Measurements from ENCODE around the gene KDM4E. TPM values are rescaled to one million over a fixed set of nuclear protein-coding genes. Genes with fewer than 3 reads are reported as not detected.
"Not testable (repeated sequence)": the region's sequence is repeated elsewhere in the genome, so short reads cannot be mapped to it uniquely, and the experiment has no call there.

The KDM4E gene
- total RNA-seq, 6 experiments from 2014 or later = not detected

- WGBS (ENCODE audit: insufficient coverage, low coverage, low lambda C conversion rate, missing lambda C conversion rate) = 70% methylated on average over 4 of the region's 12 CpGs
- ATAC-seq = no peak
- DNase-seq = no peak
- Histone ChIP-seq H3K36me3 (no peaks in the 10 kb centered on the region), H3K4me3 (no peak overlapping the region), H3K27ac (no peak overlapping the region), H3K4me1 (no peaks in the 10 kb centered on the region), H3K27me3 (no peaks in the 10 kb centered on the region), H3K9me3 (no peaks in the 10 kb centered on the region)
- no peak for TF ChIP-seq POLR2A (IDR thresholded peaks at IDR 0.05)
- no peak for TF ChIP-seq CTCF (IDR thresholded peaks at IDR 0.05)
- intact Hi-C loops (cut with DNase I) = no loop called here
Measured at GRCh38 chr11:95014184-95014821, 10.8 kb upstream of the KDM4E start.

- Histone ChIP-seq H3K4me1 (no peaks in the 10 kb centered on the region), H3K27ac (no peak overlapping the region), H3K36me3 (no peaks in the 10 kb centered on the region), H3K27me3 (no peaks in the 10 kb centered on the region), H3K4me3 (no peak overlapping the region), H3K9me3 (no peaks in the 10 kb centered on the region)
- intact Hi-C loops (cut with DNase I) = no loop called here
- 64% methylated on average over 2 of the region's 2 CpGs for WGBS (ENCODE audit: insufficient coverage, low coverage, low lambda C conversion rate, missing lambda C conversion rate)
- ATAC-seq (no peak), DNase-seq (no peak)
- TF ChIP-seq CTCF (IDR thresholded peaks at IDR 0.05) (no peak), POLR2A (IDR thresholded peaks at IDR 0.05) (no peak)
Measured at GRCh38 chr11:95016139-95016538, 8.9 kb upstream of the KDM4E start.

GRCh38 chr11:95021468-95021867, 3.6 kb upstream of the KDM4E start:
- H3K4me3 ChIP-seq; H3K9me3 ChIP-seq; H3K27me3 ChIP-seq; H3K27ac ChIP-seq; H3K4me1 ChIP-seq; H3K36me3 ChIP-seq; DNase-seq; ATAC-seq; intact Hi-C loops (cut with DNase I): not testable (repeated sequence)
- WGBS (ENCODE audit: insufficient coverage, low coverage, low lambda C conversion rate, missing lambda C conversion rate) = 63% methylated on average over 5 of the region's 5 CpGs

GRCh38 chr11:95025594-95025993, 536 bp downstream of the KDM4E start:
- H3K4me3 ChIP-seq; ATAC-seq; intact Hi-C loops (cut with DNase I); H3K9me3 ChIP-seq; H3K36me3 ChIP-seq; H3K4me1 ChIP-seq; DNase-seq; H3K27ac ChIP-seq; H3K27me3 ChIP-seq: not testable (repeated sequence)
- WGBS (ENCODE audit: insufficient coverage, low coverage, low lambda C conversion rate, missing lambda C conversion rate) = 84% methylated on average over 6 of the region's 9 CpGs

- Histone ChIP-seq H3K4me1 (no peaks in the 10 kb centered on the region), H3K9me3 (no peaks in the 10 kb centered on the region), H3K4me3 (no peak overlapping the region), H3K36me3 (no peaks in the 10 kb centered on the region), H3K27ac (no peak overlapping the region), H3K27me3 (no peaks in the 10 kb centered on the region)
- ATAC-seq (no peak), DNase-seq (no peak)
- no peak for TF ChIP-seq POLR2A (IDR thresholded peaks at IDR 0.05)
- no peak for TF ChIP-seq CTCF (IDR thresholded peaks at IDR 0.05)
- intact Hi-C loops (cut with DNase I) = no loop called here
- whole genome bisulfite sequencing (ENCODE audit: insufficient coverage, low coverage, low lambda C conversion rate, missing lambda C conversion rate) = 70% methylated on average over 3 of the region's 3 CpGs
Measured at GRCh38 chr11:95028357-95028756, 3.3 kb downstream of the KDM4E start.

- peaks cover 0 to 8% of the 10 kb centered on the region in 2 donors for H3K27me3 ChIP-seq
- no peaks in the 10 kb centered on the region for H3K9me3 ChIP-seq
- no peaks in the 10 kb centered on the region for H3K4me1 ChIP-seq
- 43% methylated on average over 1 of the region's 1 CpG for WGBS (ENCODE audit: insufficient coverage, low coverage, low lambda C conversion rate, missing lambda C conversion rate)
- H3K27ac ChIP-seq = no peak overlapping the region
- DNase-seq = no peak
- H3K36me3 ChIP-seq = no peaks in the 10 kb centered on the region
- H3K4me3 ChIP-seq = no peak overlapping the region
- no peak for TF ChIP-seq POLR2A (IDR thresholded peaks at IDR 0.05)
- no peak for TF ChIP-seq CTCF (IDR thresholded peaks at IDR 0.05)
- intact Hi-C loops (cut with DNase I) = no loop called here
- ATAC-seq = no peak
Measured at GRCh38 chr11:95033051-95033450, 8.0 kb downstream of the KDM4E start.

Measured in right lobe of liver (tissue), 6 donors.